ENCODE data around the gene HPCAL1. TPM values are rescaled to one million over a fixed set of nuclear protein-coding genes. Genes with fewer than 3 reads are reported as not detected.

HPCAL1 gene
- total RNA-seq, 4 donors from 2014 or later, result 29.0 to 56.7 (median 34.5) TPM

- Histone ChIP-seq H3K27ac (peak overlapping the region in 1 of 4 donors; percentile 29), H3K36me3 (peaks cover 0 to 5% (median 0%) of the 10 kb centered on the region in 3 donors), H3K4me1 (peaks cover 0 to 32% (median 15%) of the 10 kb centered on the region in 4 donors), H3K27me3 (no peaks in the 10 kb centered on the region), H3K4me3 (no peak overlapping the region), H3K9me3 (no peaks in the 10 kb centered on the region)
- WGBS, 2 donors, result 71 to 86% methylated on average over 6 to 9 of the region's 9 CpGs
- no peak for DNase-seq (ENCODE audit: low spot score in 2 of 2)
- TF ChIP-seq POLR2A (IDR thresholded peaks at IDR 0.05) (no peak), EP300 (IDR thresholded peaks at IDR 0.05) (no peak)
- TF ChIP-seq, protein P1, sequence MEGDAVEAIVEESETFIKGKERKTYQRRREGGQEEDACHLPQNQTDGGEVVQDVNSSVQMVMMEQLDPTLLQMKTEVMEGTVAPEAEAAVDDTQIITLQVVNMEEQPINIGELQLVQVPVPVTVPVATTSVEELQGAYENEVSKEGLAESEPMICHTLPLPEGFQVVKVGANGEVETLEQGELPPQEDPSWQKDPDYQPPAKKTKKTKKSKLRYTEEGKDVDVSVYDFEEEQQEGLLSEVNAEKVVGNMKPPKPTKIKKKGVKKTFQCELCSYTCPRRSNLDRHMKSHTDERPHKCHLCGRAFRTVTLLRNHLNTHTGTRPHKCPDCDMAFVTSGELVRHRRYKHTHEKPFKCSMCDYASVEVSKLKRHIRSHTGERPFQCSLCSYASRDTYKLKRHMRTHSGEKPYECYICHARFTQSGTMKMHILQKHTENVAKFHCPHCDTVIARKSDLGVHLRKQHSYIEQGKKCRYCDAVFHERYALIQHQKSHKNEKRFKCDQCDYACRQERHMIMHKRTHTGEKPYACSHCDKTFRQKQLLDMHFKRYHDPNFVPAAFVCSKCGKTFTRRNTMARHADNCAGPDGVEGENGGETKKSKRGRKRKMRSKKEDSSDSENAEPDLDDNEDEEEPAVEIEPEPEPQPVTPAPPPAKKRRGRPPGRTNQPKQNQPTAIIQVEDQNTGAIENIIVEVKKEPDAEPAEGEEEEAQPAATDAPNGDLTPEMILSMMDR (IDR thresholded peaks at IDR 0.05), result no peak
Observed at GRCh38 chr2:10392951-10393639, 90.4 kb downstream of the HPCAL1 start.

- TF ChIP-seq, protein P1 (IDR thresholded peaks at IDR 0.05), result no peak
- no peak for TF ChIP-seq EP300 (IDR thresholded peaks at IDR 0.05)
- TF ChIP-seq POLR2A (IDR thresholded peaks at IDR 0.05), result no peak
- DNase-seq (ENCODE audit: low spot score in 2 of 2), result no peak
- Histone ChIP-seq H3K9me3 (no peaks in the 10 kb centered on the region), H3K4me1 (peaks cover 0 to 31% (median 15%) of the 10 kb centered on the region in 4 donors), H3K36me3 (peaks cover 0 to 5% (median 0%) of the 10 kb centered on the region in 3 donors), H3K27me3 (no peaks in the 10 kb centered on the region), H3K27ac (peak overlapping the region in 1 of 4 donors; percentile 29), H3K4me3 (no peak overlapping the region)
- WGBS, 2 donors, result 87 to 98% methylated on average over 3 to 4 of the region's 4 CpGs
Observed at GRCh38 chr2:10393640-10393982, 90.9 kb downstream of the HPCAL1 start.

GRCh38 chr2:10395893-10396292 is 93.2 kb downstream of the HPCAL1 start:
- WGBS, 2 donors, result 82 to 88% methylated on average over 13 to 14 of the region's 14 CpGs
- Histone ChIP-seq H3K36me3 (peaks cover 0 to 5% (median 0%) of the 10 kb centered on the region in 3 donors), H3K27ac (no peak overlapping the region), H3K4me3 (no peak overlapping the region), H3K27me3 (no peaks in the 10 kb centered on the region), H3K9me3 (no peaks in the 10 kb centered on the region), H3K4me1 (peaks cover 0 to 14% (median 2%) of the 10 kb centered on the region in 4 donors)
- TF ChIP-seq EP300 (IDR thresholded peaks at IDR 0.05) (no peak), POLR2A (IDR thresholded peaks at IDR 0.05) (no peak)
- TF ChIP-seq, protein P1 (IDR thresholded peaks at IDR 0.05), result no peak
- no peak for DNase-seq (ENCODE audit: low spot score in 2 of 2)

DNA sequence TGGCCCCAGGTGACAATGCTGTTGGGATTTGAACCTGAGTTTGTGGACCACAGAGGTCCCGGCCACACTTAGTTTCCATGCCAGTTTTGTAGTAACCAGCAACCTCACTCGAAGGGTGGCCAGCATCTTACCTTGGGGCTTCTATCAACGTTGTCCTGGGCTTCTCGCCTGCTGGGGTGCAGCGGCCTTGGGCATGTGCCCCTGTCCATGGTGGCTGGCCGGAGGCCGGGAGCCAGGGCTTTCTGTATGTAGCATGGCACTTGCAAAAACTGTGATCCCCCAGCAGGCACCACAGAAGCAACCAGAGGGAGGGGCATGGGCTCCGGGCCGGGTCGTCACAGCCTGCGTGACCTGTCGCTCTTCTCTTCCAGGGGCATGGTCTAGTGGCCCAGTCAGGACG is 93.8 kb downstream of the HPCAL1 start:
- 86 to 90% methylated on average over 11 to 13 of the region's 13 CpGs for WGBS, 2 donors
- H3K36me3 ChIP-seq, result peaks cover 0 to 5% (median 0%) of the 10 kb centered on the region in 3 donors
- no peak overlapping the region for H3K4me3 ChIP-seq
- H3K27ac ChIP-seq, result no peak overlapping the region
- H3K27me3 ChIP-seq, result no peaks in the 10 kb centered on the region
- H3K9me3 ChIP-seq, result no peaks in the 10 kb centered on the region
- peaks cover 0 to 18% (median 7%) of the 10 kb centered on the region in 4 donors for H3K4me1 ChIP-seq
- no peak for DNase-seq (ENCODE audit: low spot score in 2 of 2)
- TF ChIP-seq, protein P1 (IDR thresholded peaks at IDR 0.05), result no peak
- TF ChIP-seq EP300 (IDR thresholded peaks at IDR 0.05), result no peak
- TF ChIP-seq POLR2A (IDR thresholded peaks at IDR 0.05), result no peak

DNA sequence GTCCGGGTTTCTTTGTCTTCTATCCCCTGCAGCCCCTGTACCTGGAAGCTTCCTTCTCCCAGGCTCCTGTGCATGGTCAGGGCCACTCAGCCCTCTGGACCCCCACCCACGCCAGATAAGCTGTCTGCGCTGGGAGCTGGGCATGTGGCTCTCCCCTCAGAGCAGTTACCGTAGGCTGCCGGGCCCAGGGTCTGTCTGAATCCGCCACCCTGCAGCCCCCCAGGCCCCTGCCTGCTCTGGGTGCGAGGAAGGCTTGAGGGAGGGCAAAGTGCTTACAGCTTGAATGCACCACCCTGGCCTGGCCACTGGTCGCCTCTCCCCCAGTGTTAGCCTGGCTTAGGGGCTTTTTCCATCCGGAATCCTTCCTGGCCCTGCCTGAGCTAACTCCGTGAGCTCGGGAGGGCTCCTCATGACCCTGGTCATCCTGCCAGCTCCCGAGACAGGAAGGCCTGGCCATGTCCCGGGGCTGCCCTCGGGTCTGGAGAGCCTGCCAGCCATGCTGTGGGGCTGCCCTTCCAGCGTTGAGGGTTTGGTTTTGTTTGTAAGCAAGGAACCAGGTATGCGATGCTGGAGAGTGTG is 94.7 kb downstream of the HPCAL1 start:
- WGBS, 2 donors, result 82 to 84% methylated on average over 13 to 15 of the region's 16 CpGs
- DNase-seq (ENCODE audit: low spot score in 2 of 2), result no peak
- H3K27ac ChIP-seq, result no peak overlapping the region
- H3K4me1 ChIP-seq, result peaks cover 0 to 20% (median 8%) of the 10 kb centered on the region in 4 donors
- no peak overlapping the region for H3K4me3 ChIP-seq
- no peak for TF ChIP-seq EP300 (IDR thresholded peaks at IDR 0.05)
- TF ChIP-seq, protein P1 (IDR thresholded peaks at IDR 0.05), result no peak
- TF ChIP-seq POLR2A (IDR thresholded peaks at IDR 0.05), result no peak
- no peaks in the 10 kb centered on the region for H3K9me3 ChIP-seq
- peaks cover 0 to 5% (median 0%) of the 10 kb centered on the region in 3 donors for H3K36me3 ChIP-seq
- H3K27me3 ChIP-seq, result no peaks in the 10 kb centered on the region

Measured in tibial nerve (tissue), 4 donors.